Uterus (tissue), 2 donors: ENCODE measurements around the gene BHLHA15.

Experiments
- POLR2A ChIP-seq, 2 donors: fragments of 450-650 bp; IDR thresholded peaks; one replicate each; pipeline ENCODE4 v1.6.1; 2016; ENCODE audit warnings: antibody characterized with exemption in 2 of 2, mild to moderate bottlenecking in 1 of 2, moderate library complexity in 1 of 2
- TF ChIP-seq, protein P1 (sequence below), 4 experiments: fragments of 200-600 bp in 2 of 4; fragments of 450-650 bp in 2 of 4; sonication (generic) in 2 of 4; IDR thresholded peaks; one replicate each; pipeline ENCODE4 v1.5.1; 2016 to 2019; ENCODE audit warnings: antibody characterized with exemption in 4 of 4, mild to moderate bottlenecking in 2 of 4, moderate library complexity in 1 of 4

DNA sequence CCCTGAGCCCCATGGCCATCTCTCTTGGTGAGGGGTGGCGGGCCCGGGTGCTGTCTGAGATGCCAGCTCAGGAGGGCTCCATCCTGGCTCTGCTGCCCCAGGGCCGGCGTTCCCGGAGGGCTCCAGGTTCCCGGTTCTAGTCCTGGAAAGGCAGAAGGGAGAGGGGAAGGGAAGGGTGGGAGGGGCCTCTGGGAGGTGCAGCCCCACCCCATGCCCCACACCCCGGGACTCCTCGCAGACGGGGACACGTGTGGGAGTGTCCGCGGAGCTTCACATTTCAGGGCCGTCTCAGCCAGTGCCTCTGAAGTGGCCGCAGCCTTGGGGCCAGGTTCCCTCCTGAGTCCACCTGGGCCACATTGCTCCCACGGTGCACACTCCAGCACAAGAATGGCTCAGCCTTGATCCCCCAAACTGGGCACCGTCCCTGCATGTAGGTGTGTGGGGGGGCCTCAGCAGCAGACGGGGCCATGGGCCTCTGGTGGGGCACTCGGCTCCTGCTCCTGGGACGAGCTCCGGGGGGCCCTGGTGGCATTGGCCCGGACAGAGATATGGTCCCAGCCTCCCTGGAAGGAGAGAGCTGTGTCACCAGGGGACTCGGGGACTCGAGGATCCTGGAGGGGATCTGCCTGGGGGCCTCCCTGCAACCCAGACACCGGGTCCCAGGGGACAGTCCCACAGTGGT, 5.8 kb downstream of the BHLHA15 start:
- TF ChIP-seq, protein P1, sequence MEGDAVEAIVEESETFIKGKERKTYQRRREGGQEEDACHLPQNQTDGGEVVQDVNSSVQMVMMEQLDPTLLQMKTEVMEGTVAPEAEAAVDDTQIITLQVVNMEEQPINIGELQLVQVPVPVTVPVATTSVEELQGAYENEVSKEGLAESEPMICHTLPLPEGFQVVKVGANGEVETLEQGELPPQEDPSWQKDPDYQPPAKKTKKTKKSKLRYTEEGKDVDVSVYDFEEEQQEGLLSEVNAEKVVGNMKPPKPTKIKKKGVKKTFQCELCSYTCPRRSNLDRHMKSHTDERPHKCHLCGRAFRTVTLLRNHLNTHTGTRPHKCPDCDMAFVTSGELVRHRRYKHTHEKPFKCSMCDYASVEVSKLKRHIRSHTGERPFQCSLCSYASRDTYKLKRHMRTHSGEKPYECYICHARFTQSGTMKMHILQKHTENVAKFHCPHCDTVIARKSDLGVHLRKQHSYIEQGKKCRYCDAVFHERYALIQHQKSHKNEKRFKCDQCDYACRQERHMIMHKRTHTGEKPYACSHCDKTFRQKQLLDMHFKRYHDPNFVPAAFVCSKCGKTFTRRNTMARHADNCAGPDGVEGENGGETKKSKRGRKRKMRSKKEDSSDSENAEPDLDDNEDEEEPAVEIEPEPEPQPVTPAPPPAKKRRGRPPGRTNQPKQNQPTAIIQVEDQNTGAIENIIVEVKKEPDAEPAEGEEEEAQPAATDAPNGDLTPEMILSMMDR (IDR thresholded peaks at IDR 0.05): no peak
- TF ChIP-seq POLR2A (IDR thresholded peaks at IDR 0.05): no peak
